Occipital lobe (tissue), 2 donors: Measurements from ENCODE around the gene NETO2. TPM values are rescaled to one million over a fixed set of nuclear protein-coding genes. Genes with fewer than 3 reads are reported as not detected.
A peak's percentile ranks its signal among the peaks of the same experiment; 100 is the strongest.
"Not testable (repeated sequence)": the region's sequence is repeated elsewhere in the genome, so short reads cannot be mapped to it uniquely, and the experiment has no call there.

ENCODE experiments used
- DNase-seq: peaks from one replicate; lab custom pipeline; 2025; lab: John Stamatoyannopoulos, UW
- total RNA-seq: library from RNA; depleted of rRNA; stranded (reverse); fragments of >200 nt; gene quantifications from one replicate; pipeline ENCODE4 v1.2.3, GENCODE V29; 2014

Gene NETO2
- 154 TPM for total RNA-seq

GRCh38 chr16:47143677-47144558 is at the start of gene NETO2:
Gene NETO2 (minus strand): TSS chr16:47143945. CDS start chr16:47143612, 333 bp downstream.
- DNase-seq, result peak; percentile 34

- DNase-seq, result no peak
These were observed 38.6 kb upstream of the NETO2 start for GRCh38 chr16:47182318-47182717.

- not testable (repeated sequence) for DNase-seq
These were observed 37.3 kb upstream of the NETO2 start for GRCh38 chr16:47181066-47181465.

GRCh38 chr16:47180073-47180472 is 36.3 kb upstream of the NETO2 start:
- DNase-seq, result no peak

- DNase-seq, result no peak
These were observed 31.4 kb upstream of the NETO2 start for GRCh38 chr16:47175152-47175551.

GRCh38 chr16:47162670-47163420 is 19.1 kb upstream of the NETO2 start:
- DNase-seq, result no peak

GRCh38 chr16:47161464-47161863 is 17.7 kb upstream of the NETO2 start:
- no peak for DNase-seq

GRCh38 chr16:47160422-47160821 is 16.7 kb upstream of the NETO2 start:
- DNase-seq, result no peak

GRCh38 chr16:47158992-47159391 is 15.2 kb upstream of the NETO2 start:
- DNase-seq, result no peak

- no peak for DNase-seq
These were observed 13.0 kb upstream of the NETO2 start for GRCh38 chr16:47156680-47157215.

- not testable (repeated sequence) for DNase-seq
These were observed 8.8 kb upstream of the NETO2 start for GRCh38 chr16:47152501-47152900.

- no peak for DNase-seq
These were observed 6.3 kb upstream of the NETO2 start for GRCh38 chr16:47150067-47150466.

GRCh38 chr16:47144559-47144877 is 773 bp upstream of the NETO2 start:
- no peak for DNase-seq

GRCh38 chr16:47142821-47143676 is 696 bp downstream of the NETO2 start:
- DNase-seq, result peak; percentile 30

- no peak for DNase-seq
These were observed 1.3 kb downstream of the NETO2 start for GRCh38 chr16:47142486-47142820.

- peak; percentile 89 for DNase-seq
These were observed 1.8 kb downstream of the NETO2 start for GRCh38 chr16:47141773-47142485.

GRCh38 chr16:47140686-47141085 is 3.1 kb downstream of the NETO2 start:
- DNase-seq, result no peak

GRCh38 chr16:47139561-47140185 is 4.1 kb downstream of the NETO2 start:
- DNase-seq, result no peak

- not testable (repeated sequence) for DNase-seq
These were observed 5.8 kb downstream of the NETO2 start for GRCh38 chr16:47137925-47138324.

GRCh38 chr16:47136099-47136842 is 7.5 kb downstream of the NETO2 start:
- no peak for DNase-seq
